Measurements from ENCODE around the gene SYT6.

DNA sequence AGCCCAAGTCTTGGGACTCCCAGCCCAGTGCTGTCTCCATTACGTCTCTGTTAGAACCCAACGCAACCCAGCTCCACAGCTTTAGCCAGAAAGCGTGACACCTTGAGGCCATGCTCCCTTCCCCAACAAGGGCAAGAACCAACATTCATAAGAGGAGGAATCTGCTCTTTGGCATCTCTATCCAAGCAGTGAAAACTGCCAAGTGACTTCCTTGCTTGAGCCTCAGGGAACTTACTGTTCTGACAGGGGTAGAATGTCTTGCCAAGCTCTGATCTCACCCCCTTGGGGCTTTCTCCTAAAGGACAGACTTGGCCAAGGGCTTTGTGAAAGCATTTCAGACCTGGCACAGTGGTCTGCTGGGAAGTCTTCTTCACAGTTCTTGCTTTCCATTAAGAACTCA is 56.6 kb downstream of the SYT6 start:
- no peak for TF ChIP-seq CTCF (conservative IDR thresholded peaks at IDR 0.05; ENCODE audit: low read depth, low read length)
- no peak for TF ChIP-seq EZH2 (IDR thresholded peaks at IDR 0.05; ENCODE audit: borderline replicate concordance, low read depth, low read length, poor library complexity, severe bottlenecking)
